C4-2B (cell line): ENCODE results near the gene USP15.

Experiments
- CTCF ChIP-seq: fragments of 450-650 bp; conservative IDR thresholded peaks from 2 replicates; pipeline ENCODE4 v1.5.1; 2017; ENCODE audit warnings: mild to moderate bottlenecking
- ZFX ChIP-seq: fragments of 450-650 bp; IDR thresholded peaks from 2 replicates; pipeline ENCODE4 v1.6.1; 2017

DNA sequence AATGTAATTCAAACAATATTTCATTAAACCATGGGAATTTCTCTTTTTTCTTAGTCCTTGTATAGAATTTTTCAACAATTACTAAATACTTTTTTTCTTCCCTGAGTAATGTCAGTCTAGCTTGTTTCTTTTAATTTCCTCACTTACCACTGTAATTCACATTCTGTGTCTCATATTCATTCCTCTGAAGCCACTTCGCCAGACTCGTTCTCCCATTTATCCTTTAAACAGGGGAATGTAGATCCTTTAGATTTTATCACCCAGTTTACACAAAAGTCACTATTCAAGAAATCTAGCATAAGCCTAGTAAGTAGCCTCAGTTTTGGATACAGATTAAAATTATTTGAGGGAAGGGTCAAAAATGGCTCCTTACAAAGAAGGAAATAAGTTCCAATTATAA, 6.8 kb downstream of the USP15 start:
- TF ChIP-seq CTCF (no peak), ZFX (no peak)
